Endometrium (tissue), 2 donors: ENCODE measurements around the gene COG1.

ENCODE experiments used
- FAIRE-seq: peaks from 2 replicates; lab custom pipeline; 2012; peaks lifted over from hg19 to GRCh38; lab: Jason Lieb, UNC
- donor health status: control.
- donor health status: control.

Gene COG1

GRCh38 chr17:73228748-73229236 is 35.9 kb downstream of the COG1 start:
- FAIRE-seq = no peak

GRCh38 chr17:73230088-73230487 is 37.2 kb downstream of the COG1 start:
- no peak for FAIRE-seq

- no peak for FAIRE-seq
Measured at GRCh38 chr17:73231395-73231794, 38.5 kb downstream of the COG1 start.

- FAIRE-seq = peak; percentile 85
Measured at GRCh38 chr17:73231841-73232586, 39.2 kb downstream of the COG1 start.

- FAIRE-seq = no peak
Measured at GRCh38 chr17:73232587-73233373, 39.9 kb downstream of the COG1 start.

GRCh38 chr17:73234736-73235135 is 41.9 kb downstream of the COG1 start:
- no peak for FAIRE-seq

GRCh38 chr17:73237714-73238113 is 44.9 kb downstream of the COG1 start:
- no peak for FAIRE-seq

- FAIRE-seq = no peak
Measured at GRCh38 chr17:73240561-73240960, 47.7 kb downstream of the COG1 start.

- no peak for FAIRE-seq
Measured at GRCh38 chr17:73247726-73248125, 54.9 kb downstream of the COG1 start.

- FAIRE-seq = no peak
Measured at GRCh38 chr17:73248532-73248931, 55.7 kb downstream of the COG1 start.

GRCh38 chr17:73249700-73250099 is 56.8 kb downstream of the COG1 start:
- FAIRE-seq = no peak

- no peak for FAIRE-seq
Measured at GRCh38 chr17:73250851-73251640, 58.2 kb downstream of the COG1 start.

GRCh38 chr17:73251871-73252270 is 59.0 kb downstream of the COG1 start:
- FAIRE-seq = no peak

- FAIRE-seq = no peak
Measured at GRCh38 chr17:73255671-73256181, 62.9 kb downstream of the COG1 start.

- FAIRE-seq = no peak
Measured at GRCh38 chr17:73256220-73256619, 63.4 kb downstream of the COG1 start.

GRCh38 chr17:73257516-73257915 is 64.7 kb downstream of the COG1 start:
- FAIRE-seq = no peak
